NCI-H524 treated with DMSO at 0.1 percent for 48 hours (cell line): ENCODE data around the gene C16orf95.
A peak's percentile ranks its signal among the peaks of the same experiment; 100 is the strongest.

Experiments used
- DNase-seq: peaks from one replicate; lab custom pipeline; 2025; lab: John Stamatoyannopoulos, UW

The C16orf95 gene

DNA sequence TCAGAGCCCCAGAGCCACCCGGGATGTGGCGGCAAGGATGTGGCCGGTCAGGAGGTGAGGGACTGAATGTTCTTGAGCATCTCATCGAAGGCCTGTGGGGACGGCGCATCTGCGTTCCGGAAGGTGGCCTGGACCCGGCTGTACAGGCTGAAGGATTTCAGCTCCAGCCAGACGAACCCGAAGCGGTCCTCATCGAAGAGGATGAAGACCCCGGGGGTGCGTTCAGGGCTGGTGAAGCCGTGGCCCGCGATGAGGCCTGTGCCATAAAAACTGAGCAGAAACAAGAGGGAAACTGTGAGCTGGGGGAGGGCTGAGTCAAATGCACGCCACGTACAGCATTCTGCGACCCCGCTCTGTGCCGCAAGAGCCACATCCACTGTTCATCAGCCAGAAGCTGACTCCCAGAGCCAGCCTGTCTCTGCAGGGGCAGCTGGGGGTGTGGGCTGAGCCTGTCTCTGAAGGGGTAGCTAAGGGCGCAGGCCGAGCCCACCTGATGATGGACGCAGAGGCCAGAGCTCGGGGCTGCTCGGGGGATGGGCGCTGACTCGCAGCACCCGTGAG lies 14.1 kb upstream of the C16orf95 start:
- DNase-seq, result no peak

DNA sequence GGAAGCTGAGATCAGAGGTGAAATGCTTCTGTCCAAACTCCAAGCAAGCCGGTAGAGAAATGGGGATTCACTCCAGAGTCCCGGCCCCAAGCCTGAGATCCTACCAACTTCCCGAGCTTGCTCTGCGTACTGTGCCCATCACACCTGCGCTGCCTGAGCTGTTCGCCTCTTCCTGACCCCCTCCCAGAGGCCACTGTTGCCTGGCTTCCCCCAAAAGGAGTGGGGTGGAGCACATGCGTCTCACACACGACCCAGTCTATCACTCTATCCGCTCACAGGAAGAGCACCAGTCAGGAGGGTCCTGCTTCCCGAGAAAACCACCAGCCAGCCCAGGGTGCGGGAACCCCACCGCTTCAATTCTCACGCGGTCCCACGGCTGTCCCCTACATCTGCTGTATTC lies 13.5 kb upstream of the C16orf95 start:
- no peak for DNase-seq

DNA sequence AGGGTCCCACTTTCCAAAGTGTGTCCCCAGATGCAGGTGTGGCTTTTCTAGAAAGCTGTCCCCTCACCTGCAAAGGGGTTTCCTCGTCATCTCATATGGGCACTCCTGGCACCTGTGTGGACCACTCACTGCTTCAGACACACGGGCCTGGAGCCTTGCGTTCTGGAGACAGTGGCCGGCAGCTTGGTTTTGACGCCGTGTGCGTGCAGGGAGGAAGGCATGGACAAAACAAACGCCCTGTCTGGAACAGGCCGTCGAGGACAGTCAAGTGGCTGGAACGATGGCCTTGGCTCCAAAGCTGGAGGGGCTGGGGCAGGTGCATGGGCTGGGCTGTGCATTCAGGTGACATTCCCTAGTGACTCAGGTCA lies 13.0 kb upstream of the C16orf95 start:
- DNase-seq, result no peak

- no peak for DNase-seq
Observed at GRCh38 chr16:87329436-87330256, 12.5 kb upstream of the C16orf95 start.

- no peak for DNase-seq
Observed at GRCh38 chr16:87328846-87329245, 11.7 kb upstream of the C16orf95 start.

GRCh38 chr16:87327798-87328495 lies 10.8 kb upstream of the C16orf95 start:
- DNase-seq, result no peak

DNA sequence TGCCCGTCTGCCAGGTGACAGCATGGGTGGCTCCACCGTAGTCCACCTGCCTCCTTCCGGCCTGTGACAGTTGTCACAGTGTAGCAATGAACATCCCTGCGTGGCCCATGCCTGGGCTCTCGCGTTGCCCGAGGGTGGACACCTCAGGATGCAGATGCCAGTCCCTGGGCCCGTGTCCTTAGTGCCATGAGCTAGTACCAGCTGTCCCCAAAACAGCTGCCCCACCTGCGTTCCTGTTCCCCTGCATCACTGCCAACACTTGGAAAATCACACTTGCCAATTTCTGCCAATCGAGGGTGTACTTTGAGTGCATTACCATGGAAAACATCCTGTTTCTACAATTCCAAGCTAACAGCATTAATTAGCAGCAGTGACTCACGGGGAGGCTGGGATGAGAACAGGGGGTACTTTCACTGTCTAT lies 9.0 kb upstream of the C16orf95 start:
- DNase-seq, result no peak

- DNase-seq, result no peak
Observed at GRCh38 chr16:87325423-87325858, 8.2 kb upstream of the C16orf95 start.

- peak; percentile 51 for DNase-seq
Observed at GRCh38 chr16:87324411-87325275, 7.5 kb upstream of the C16orf95 start.

DNA sequence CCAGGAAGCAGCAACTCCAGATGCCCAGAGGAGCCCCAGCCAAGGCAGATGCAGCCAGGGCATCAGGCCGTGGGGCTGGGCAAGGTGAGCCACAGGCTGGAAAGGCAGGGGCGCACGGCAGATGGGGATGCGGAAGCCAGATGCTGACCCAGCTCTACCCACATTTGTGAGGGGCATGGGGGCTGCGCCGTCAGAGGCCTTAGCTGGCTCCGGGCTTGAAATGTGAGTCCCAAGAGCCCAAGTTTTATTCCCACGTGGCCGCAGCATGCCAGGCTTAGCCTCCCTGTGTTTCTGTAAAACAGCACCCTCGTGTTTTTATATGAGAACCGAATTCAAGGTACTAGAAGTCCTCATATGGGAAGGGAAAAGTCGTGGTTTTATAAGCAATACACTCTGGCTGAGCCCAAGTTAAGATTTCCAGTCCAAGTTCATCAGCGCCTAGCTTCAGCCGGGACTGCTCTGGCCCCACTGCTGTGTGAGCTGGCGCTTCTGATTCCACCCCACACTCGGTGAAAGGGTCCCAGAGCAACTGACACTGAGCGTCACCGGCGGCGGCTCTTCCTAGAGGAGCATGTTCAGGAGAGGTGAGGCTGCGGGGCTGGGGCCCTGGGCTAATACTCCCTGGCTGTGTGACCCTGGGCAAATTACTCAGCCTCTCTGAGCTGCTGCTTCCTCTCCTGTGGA lies 6.7 kb upstream of the C16orf95 start:
- DNase-seq, result peak; percentile 55

- DNase-seq, result no peak
Observed at GRCh38 chr16:87322833-87323726, 5.9 kb upstream of the C16orf95 start.

DNA sequence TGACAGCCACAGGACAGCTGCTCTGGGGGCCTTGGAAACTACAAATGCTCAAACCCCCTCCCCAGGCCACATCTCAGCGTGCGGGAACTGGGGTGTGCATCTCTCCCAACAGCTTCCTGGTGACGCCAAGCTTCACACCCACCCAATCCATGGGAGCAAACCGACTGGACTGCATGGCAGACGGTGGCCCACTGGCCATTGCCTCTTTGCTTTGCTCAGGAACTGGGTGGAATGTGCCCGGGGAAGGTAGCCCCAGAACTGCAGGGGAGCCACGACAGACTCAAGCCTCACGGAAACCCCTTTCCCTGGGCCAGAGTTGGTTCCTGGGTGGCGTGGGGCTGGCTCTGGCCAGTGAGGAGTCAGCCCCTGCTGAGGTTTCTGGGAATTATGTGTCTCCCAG lies 5.2 kb upstream of the C16orf95 start:
- no peak for DNase-seq

GRCh38 chr16:87321336-87322107 lies 4.3 kb upstream of the C16orf95 start:
- peak; percentile 33 for DNase-seq

DNA sequence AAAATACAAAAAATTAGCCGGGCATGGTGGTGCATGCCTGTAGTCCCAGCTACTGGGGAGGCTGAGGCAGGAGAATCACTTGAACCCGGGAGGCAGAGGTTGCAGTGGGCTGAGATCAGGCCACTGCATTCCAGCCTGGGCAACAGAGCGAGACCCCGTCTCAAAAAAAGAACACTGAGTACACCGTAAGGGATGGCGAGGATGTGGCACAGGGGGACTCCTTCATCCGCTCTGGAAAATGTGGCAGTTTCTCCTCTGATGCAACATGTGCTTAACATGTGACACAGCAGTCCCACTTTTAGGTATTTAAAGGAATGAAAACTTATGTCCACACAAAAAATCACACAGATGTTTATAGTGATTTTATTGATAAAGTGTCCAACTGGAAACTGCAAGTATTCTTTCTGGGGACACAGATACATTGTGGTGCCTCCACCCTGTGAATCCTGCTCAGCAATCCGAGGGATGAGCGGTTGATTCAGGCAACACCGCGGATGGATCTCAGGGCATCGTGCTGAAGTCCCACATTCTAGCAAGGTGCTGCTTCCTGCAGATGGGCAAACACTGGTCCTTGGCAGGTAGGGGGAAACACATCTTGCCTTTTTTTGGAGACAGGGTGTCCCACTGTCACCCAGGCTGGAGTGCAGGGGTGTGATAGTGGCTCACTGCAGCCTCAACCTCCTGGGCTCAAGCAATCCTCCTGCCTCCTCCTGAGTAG lies 3.5 kb upstream of the C16orf95 start:
- no peak for DNase-seq

DNA sequence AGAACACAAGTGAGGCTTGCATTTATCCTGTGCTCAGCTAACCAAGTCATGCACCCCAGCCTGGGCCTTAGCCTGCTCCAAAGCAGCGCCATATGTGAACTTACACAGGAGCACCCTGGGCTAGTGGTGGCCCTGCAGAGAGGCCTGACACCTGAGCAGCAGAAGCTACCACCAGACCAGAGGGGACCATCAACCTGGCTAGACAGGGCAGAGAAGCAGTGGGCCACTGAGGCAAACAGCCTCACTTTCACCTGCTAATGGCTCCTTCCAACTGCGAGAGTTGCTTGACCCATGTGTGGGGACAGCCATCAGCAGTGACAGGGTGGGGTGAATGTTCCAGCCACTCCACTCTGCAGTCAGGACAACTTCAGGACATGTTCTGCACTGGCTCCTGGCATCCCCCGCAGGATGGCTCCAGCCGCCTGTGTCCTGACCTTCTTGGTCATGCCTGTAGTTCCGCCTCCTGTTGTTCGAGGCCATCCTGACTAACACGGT lies 2.9 kb upstream of the C16orf95 start:
- no peak for DNase-seq

GRCh38 chr16:87319011-87319410 lies 1.8 kb upstream of the C16orf95 start:
- no peak for DNase-seq

GRCh38 chr16:87317750-87318644 lies 805 bp upstream of the C16orf95 start:
- DNase-seq, result no peak

DNA sequence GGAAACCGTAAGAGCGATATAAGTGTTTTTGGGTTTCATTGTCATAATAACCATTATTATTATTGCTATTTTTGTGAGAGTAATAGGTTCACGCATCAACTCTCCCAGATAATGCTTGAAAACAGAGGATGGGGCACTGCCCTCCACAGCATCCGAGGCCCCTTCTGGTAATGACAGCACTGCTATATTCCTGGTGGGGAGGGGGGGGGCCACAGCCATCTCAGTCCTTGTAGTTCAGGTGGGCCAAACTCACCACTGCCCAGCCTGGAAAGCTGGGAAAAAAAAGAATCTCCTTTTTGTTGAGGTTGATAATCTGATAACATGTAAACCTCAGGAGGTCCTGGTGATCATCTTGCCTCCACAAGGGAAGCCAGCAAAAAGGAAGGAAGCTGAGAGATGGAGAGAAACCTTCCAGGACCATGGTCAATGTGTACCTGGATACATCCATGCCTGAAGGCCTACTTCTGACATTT lies 706 bp downstream of the C16orf95 start:
- no peak for DNase-seq
